ENCODE measurements around the gene TRIM46. TPM values are rescaled to one million over a fixed set of nuclear protein-coding genes. Genes with fewer than 3 reads are reported as not detected.

Gene TRIM46
- total and polyA plus RNA-seq, 2 of the 13 experiments (the other 11 are each of a cell fraction or from before 2014, with no cell fraction given): 0.04 to 0.09 TPM

GRCh38 chr1:155126556-155127104, 47.0 kb upstream of the TRIM46 start (continued):
- TF ChIP-seq ZHX1 (CRISPR knock-in tag; IDR thresholded peaks at IDR 0.05; ENCODE audit: low read depth) (no peak), EEA1 (CRISPR knock-in tag; IDR thresholded peaks at IDR 0.05; ENCODE audit: borderline replicate concordance) (no peak), CBFB (CRISPR knock-in tag; IDR thresholded peaks at IDR 0.05) (no peak; the same call in none of the 2 replicates), ZNF597 (CRISPR knock-in tag; IDR thresholded peaks at IDR 0.05) (no peak), HNRNPH1 (optimal IDR thresholded peaks at IDR 0.05; ENCODE audit: low read depth, low read length) (peak; percentile 72), ZNF768 (CRISPR knock-in tag; IDR thresholded peaks at IDR 0.05) (peak; percentile 54), SP1 (IDR thresholded peaks at IDR 0.05) (no peak), SP1 (CRISPR knock-in tag; IDR thresholded peaks at IDR 0.05) (no peak), ZNF646 (CRISPR knock-in tag; IDR thresholded peaks at IDR 0.05) (0 out of 2 replicates have a peak, but pooled peaks have one; percentile 93), DNMT1 (CRISPR knock-in tag; IDR thresholded peaks at IDR 0.05) (0 out of 2 replicates have a peak, but pooled peaks have one; percentile 67), ZBTB8A (CRISPR knock-in tag; IDR thresholded peaks at IDR 0.05; ENCODE audit: borderline replicate concordance, low read depth) (0 out of 2 replicates have a peak, but pooled peaks have one; percentile 80), TRIM24 (CRISPR knock-in tag; IDR thresholded peaks at IDR 0.05) (no peak), ZNF441 (CRISPR knock-in tag; IDR thresholded peaks at IDR 0.05; ENCODE audit: borderline replicate concordance) (peak; percentile 60), ZNF44 (CRISPR knock-in tag; IDR thresholded peaks at IDR 0.05) (no peak), ZNF280B (CRISPR knock-in tag; IDR thresholded peaks at IDR 0.05; ENCODE audit: borderline replicate concordance) (0 out of 2 replicates have a peak, but pooled peaks have one; percentile 11), ZNF326 (CRISPR knock-in tag; IDR thresholded peaks at IDR 0.05; ENCODE audit: borderline replicate concordance) (no peak), RBM22 (optimal IDR thresholded peaks at IDR 0.05; ENCODE audit: low read length) (peak; percentile 72), MXI1 (IDR thresholded peaks at IDR 0.05; ENCODE audit: borderline replicate concordance, low read depth, low read length) (no peak), TBX3 (IDR thresholded peaks at IDR 0.05; ENCODE audit: borderline replicate concordance) (no peak)
